GM18517 (cell line): ENCODE measurements around the gene ARSA.

Source experiments
- ATAC-seq: cut with Tn5 transposase; IDR thresholded peaks from one replicate; pipeline ENCODE4 v1.9.1; 2021; ENCODE audit warnings: mild to moderate bottlenecking, moderate library complexity; ENCODE audit not compliant: unreplicated experiment

The ARSA gene

GRCh38 chr22:50606165-50606945, 21.6 kb downstream of the ARSA start:
- ATAC-seq = no peak

- ATAC-seq = no peak
These were observed 22.3 kb downstream of the ARSA start for GRCh38 chr22:50605613-50606074.

GRCh38 chr22:50605002-50605612, 22.8 kb downstream of the ARSA start:
- ATAC-seq = no peak

- no peak for ATAC-seq
These were observed 23.5 kb downstream of the ARSA start for GRCh38 chr22:50604256-50605001.

GRCh38 chr22:50603511-50604255, 24.3 kb downstream of the ARSA start:
- no peak for ATAC-seq

- ATAC-seq = no peak
These were observed 25.6 kb downstream of the ARSA start for GRCh38 chr22:50602338-50602700.

GRCh38 chr22:50601669-50602337, 26.1 kb downstream of the ARSA start:
- no peak for ATAC-seq

GRCh38 chr22:50600967-50601668, 26.8 kb downstream of the ARSA start:
- no peak for ATAC-seq

GRCh38 chr22:50600538-50600937, 27.4 kb downstream of the ARSA start, which contains the start of gene MAPK8IP2:
Gene MAPK8IP2 (plus strand): TSS chr22:50600793. CDS start chr22:50600819, 26 bp downstream.
- no peak for ATAC-seq

GRCh38 chr22:50599816-50600455, 28.0 kb downstream of the ARSA start:
- no peak for ATAC-seq

GRCh38 chr22:50597097-50597496, 30.9 kb downstream of the ARSA start:
- ATAC-seq = no peak

- no peak for ATAC-seq
These were observed 32.8 kb downstream of the ARSA start for GRCh38 chr22:50595189-50595588.

GRCh38 chr22:50587407-50587806, 40.5 kb downstream of the ARSA start:
- no peak for ATAC-seq

GRCh38 chr22:50586416-50586815, 41.5 kb downstream of the ARSA start:
- no peak for ATAC-seq

GRCh38 chr22:50585781-50586180, 42.2 kb downstream of the ARSA start:
- no peak for ATAC-seq

- no peak for ATAC-seq
These were observed 42.7 kb downstream of the ARSA start for GRCh38 chr22:50585238-50585637.

- ATAC-seq = no peak
These were observed 43.6 kb downstream of the ARSA start for GRCh38 chr22:50584106-50585096.

- ATAC-seq = peak; percentile 33
These were observed 44.6 kb downstream of the ARSA start for GRCh38 chr22:50583294-50583861.
